Adrenal gland (tissue), 12 donors: ENCODE results near the gene BRK1. TPM values are rescaled to one million over a fixed set of nuclear protein-coding genes. Genes with fewer than 3 reads are reported as not detected.

Source experiments
- DNase-seq, 7 donors: peaks; one replicate each; pipeline ENCODE4 v3.0.0-alpha.2; 2019 to 2020
- H3K27ac ChIP-seq, 5 donors: fragments of 200-600 bp; sonication (generic) in 4 of 5; 1 replicate in 3 of 5; 2 replicates in 2 of 5; pipeline versions ENCODE4 v1.5.1 to v1.8.0; 2016 to 2020; ENCODE audit warnings: mild to moderate bottlenecking in 1 of 5
- H3K27me3 ChIP-seq: fragments of 200-600 bp; 2 replicates; pipeline ENCODE4 v1.8.0; 2021
- H3K36me3 ChIP-seq, 2 donors: fragments of 200-600 bp; replicated peaks in 1 of 2; 1 replicate in 1 of 2; 2 replicates in 1 of 2; pipeline versions ENCODE4 v1.5.1 to v1.8.0; 2018 to 2022
- H3K4me1 ChIP-seq, 2 donors: fragments of 200-600 bp; replicated peaks in 1 of 2; 1 replicate in 1 of 2; 2 replicates in 1 of 2; pipeline versions ENCODE4 v1.5.1 to v1.8.0; 2018 to 2021
- H3K4me3 ChIP-seq, 4 donors: fragments of 200-600 bp; sonication (generic) in 3 of 4; one replicate each; pipeline ENCODE4 v1.5.1; 2016 to 2018
- H3K9me3 ChIP-seq, 3 donors: fragments of 200-600 bp; sonication (generic) in 1 of 3; replicated peaks in 1 of 3; 1 replicate in 2 of 3; 2 replicates in 1 of 3; pipeline versions ENCODE4 v1.5.1 to v1.8.0; 2016 to 2021
- POLR2A ChIP-seq, 2 donors: fragments of 450-650 bp; IDR thresholded peaks; one replicate each; pipeline ENCODE4 v1.6.1; 2017; ENCODE audit warnings: antibody characterized with exemption in 2 of 2, mild to moderate bottlenecking in 2 of 2, moderate library complexity in 1 of 2
- WGBS, 4 donors: extraction: QIAGEN DNeasy Blood & Tissue Kit in 2 of 4; methylation state at CpG; one replicate each; pipeline versions ENCODE4 v1.1.5 to v1.1.7; 2013 to 2017; 5-methylcytosine and 5-hydroxymethylcytosine counted together
- intact Hi-C, 2 donors: fragments of 100-400 bp; cut with DNase I; formaldehyde crosslinking; loops; one replicate each; pipeline versions ENCODE4 v1.14.1 to v1.15.0; 2022 to 2023
- polyA plus RNA-seq, 3 donors: library from polyadenylated mRNA; stranded (reverse); fragments of 200-250 nt in 2 of 3; fragments of 350-450 nt in 1 of 3; fragmentation: Illumina TruSeq in 1 of 3; extraction: RNeasy Lipid Tissue Mini Kit (QIAGEN cat#74804) in 1 of 3; gene quantifications; one replicate each; pipeline ENCODE4 v1.2.3, GENCODE V29; 2013 to 2014
- total RNA-seq, 9 donors: library from RNA; depleted of rRNA in 4 of 9; stranded (reverse); fragments of >200 nt in 4 of 9; fragments of 120-200 nt in 1 of 9; fragmentation: NEBNext Ultra II Directional in 1 of 9; extraction: Animal tissue kit (Norgen Biotek cat#: 25700) in 1 of 9; gene quantifications; one replicate each; pipeline versions ENCODE4 v1.1.0 to v1.2.4, GENCODE V29; 2013 to 2023
- TF ChIP-seq, protein P1 (sequence below), 6 experiments: fragments of 450-650 bp in 4 of 6; fragments of 200-600 bp in 2 of 6; sonication (generic) in 1 of 6; IDR thresholded peaks; 1 replicate in 5 of 6; 2 replicates in 1 of 6; pipeline versions ENCODE4 v1.5.1 to v1.8.0; 2016 to 2021; ENCODE audit warnings: antibody characterized with exemption in 6 of 6, mild to moderate bottlenecking in 2 of 6, moderate library complexity in 1 of 6
- donor health status: healthy with polysubstance abuse.
- donor health status: Bipolar disorder and iron deficiency.
- donor health status: DM: yes; HTN: yes; CAD: no.
- donor health status: DM: no; HTN: no; CAD: no.
- donor health status: DM: no; HTN: no; CAD: no.
- donor health status: DM: yes; HTN: yes; CAD: no.

The BRK1 gene
- total and polyA plus RNA-seq, 12 donors: 41.7 to 171 (median 109) TPM

- 66 to 78% (median 74%) methylated on average over 22 to 29 of the region's 29 CpGs for WGBS, 4 donors
- DNase-seq: peak in 5 of 7 donors; percentile 11 to 53 (median 27)
- intact Hi-C loops: loop anchor here in 1 of 2 donors (10.0 kb wide), 1 partner anchor 298 kb away; the partner anchor contains the start of gene RPUSD3
Observed at GRCh38 chr3:10142707-10143560, 27.5 kb downstream of the BRK1 start.

DNA sequence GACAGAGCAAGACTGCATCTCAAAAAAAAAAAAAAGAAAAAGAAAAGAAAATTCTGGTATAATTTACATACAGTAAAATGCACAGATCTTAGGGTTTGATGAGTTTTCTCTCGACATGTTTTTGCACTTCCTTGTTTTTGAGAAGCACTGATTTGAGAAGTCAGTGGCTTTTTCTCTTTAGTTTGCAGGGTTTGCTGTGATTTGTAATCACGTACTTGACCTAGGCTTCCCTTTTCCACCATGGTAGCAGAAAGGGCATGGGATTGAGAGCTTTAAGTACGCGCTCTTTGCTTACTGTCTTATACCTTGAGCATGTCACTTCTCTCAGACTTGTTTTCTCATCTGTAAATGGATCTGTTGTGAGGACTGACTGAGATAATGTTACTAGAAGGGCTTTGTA lies 30.2 kb downstream of the BRK1 start:
- no peak for DNase-seq
- peaks cover 0 to 21% of the 10 kb centered on the region in 2 donors for H3K36me3 ChIP-seq
- no peaks in the 10 kb centered on the region for H3K27me3 ChIP-seq
- peaks cover 18 to 28% of the 10 kb centered on the region in 2 donors for H3K4me1 ChIP-seq
- TF ChIP-seq POLR2A (IDR thresholded peaks at IDR 0.05): no peak
- TF ChIP-seq, protein P1, sequence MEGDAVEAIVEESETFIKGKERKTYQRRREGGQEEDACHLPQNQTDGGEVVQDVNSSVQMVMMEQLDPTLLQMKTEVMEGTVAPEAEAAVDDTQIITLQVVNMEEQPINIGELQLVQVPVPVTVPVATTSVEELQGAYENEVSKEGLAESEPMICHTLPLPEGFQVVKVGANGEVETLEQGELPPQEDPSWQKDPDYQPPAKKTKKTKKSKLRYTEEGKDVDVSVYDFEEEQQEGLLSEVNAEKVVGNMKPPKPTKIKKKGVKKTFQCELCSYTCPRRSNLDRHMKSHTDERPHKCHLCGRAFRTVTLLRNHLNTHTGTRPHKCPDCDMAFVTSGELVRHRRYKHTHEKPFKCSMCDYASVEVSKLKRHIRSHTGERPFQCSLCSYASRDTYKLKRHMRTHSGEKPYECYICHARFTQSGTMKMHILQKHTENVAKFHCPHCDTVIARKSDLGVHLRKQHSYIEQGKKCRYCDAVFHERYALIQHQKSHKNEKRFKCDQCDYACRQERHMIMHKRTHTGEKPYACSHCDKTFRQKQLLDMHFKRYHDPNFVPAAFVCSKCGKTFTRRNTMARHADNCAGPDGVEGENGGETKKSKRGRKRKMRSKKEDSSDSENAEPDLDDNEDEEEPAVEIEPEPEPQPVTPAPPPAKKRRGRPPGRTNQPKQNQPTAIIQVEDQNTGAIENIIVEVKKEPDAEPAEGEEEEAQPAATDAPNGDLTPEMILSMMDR (IDR thresholded peaks at IDR 0.05): no peak
- intact Hi-C loops: loop anchor here in 1 of 2 donors (10.0 kb wide), 1 partner anchor 301 kb away; the partner anchor contains the start of gene RPUSD3
- no peak overlapping the region for H3K27ac ChIP-seq
- 75 to 83% (median 79%) methylated on average over 4 of the region's 4 CpGs for WGBS, 4 donors
- no peaks in the 10 kb centered on the region for H3K9me3 ChIP-seq
- H3K4me3 ChIP-seq: no peak overlapping the region

More at GRCh38 chr3:10142707-10143560, 27.5 kb downstream of the BRK1 start:
- no peaks in the 10 kb centered on the region for H3K27me3 ChIP-seq
- peak overlapping the region in 3 of 5 donors; percentile 72 to 96 (median 94) for H3K27ac ChIP-seq
- H3K4me1 ChIP-seq: peaks cover 18 to 28% of the 10 kb centered on the region in 2 donors
- peak overlapping the region in 2 of 4 donors; percentile 39 to 79 for H3K4me3 ChIP-seq
- TF ChIP-seq, protein P1 (IDR thresholded peaks at IDR 0.05): no peak
- TF ChIP-seq POLR2A (IDR thresholded peaks at IDR 0.05): no peak
- no peaks in the 10 kb centered on the region for H3K9me3 ChIP-seq
- no peaks in the 10 kb centered on the region for H3K36me3 ChIP-seq

DNA sequence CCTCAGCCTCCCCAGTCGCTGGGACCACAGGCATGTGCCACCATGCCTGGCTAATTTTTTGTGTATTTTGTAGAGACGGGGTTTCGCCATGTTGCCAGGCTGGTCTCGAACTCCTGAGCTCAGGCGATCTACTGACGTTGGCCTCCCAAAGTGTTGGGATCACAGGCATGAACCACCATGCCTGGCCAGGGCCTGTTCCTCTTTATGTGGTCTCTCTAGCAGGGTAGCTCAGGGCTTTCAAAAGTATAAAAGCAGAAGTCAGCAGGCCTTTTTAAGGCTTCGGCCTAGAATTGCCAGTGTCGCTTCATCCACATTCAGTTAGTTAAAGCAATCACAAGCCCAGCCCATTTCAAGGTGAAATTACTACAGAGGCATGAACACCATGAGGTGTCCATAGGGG lies 33.8 kb downstream of the BRK1 start:
- DNase-seq: peak in 1 of 7 donors; percentile 16
- intact Hi-C loops: loop anchor here in 1 of 2 donors (10.0 kb wide), 1 partner anchor 304 kb away; the partner anchor contains the start of gene RPUSD3
- Histone ChIP-seq H3K36me3 (peaks cover 0 to 50% of the 10 kb centered on the region in 2 donors), H3K4me1 (peaks cover 0 to 10% of the 10 kb centered on the region in 2 donors), H3K4me3 (no peak overlapping the region), H3K27me3 (no peaks in the 10 kb centered on the region), H3K9me3 (no peaks in the 10 kb centered on the region), H3K27ac (no peak overlapping the region)
- TF ChIP-seq, protein P1 (IDR thresholded peaks at IDR 0.05): no peak
- TF ChIP-seq POLR2A (IDR thresholded peaks at IDR 0.05): no peak
- 84 to 96% (median 90%) methylated on average over 3 to 8 of the region's 8 CpGs for WGBS, 4 donors

DNA sequence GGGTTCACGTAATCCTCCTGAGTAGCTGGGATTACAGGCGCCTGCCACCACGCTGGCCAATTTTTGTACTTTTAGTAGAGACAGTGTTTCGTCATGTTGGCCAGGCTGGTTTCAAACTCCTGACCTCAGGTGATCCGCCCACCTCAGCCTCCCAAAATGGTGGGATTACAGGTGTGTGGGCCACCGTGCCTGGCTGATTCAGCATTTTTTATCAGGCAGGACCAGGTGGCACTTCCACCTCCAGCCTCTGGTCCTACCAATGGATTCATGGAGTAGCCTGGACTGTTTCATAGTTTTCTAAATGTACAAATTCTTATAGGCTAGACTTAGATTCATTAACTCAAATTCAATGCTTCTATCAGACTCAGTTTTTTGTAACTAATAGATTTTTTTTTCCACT lies 35.5 kb downstream of the BRK1 start:
- TF ChIP-seq, protein P1 (IDR thresholded peaks at IDR 0.05): no peak
- TF ChIP-seq POLR2A (IDR thresholded peaks at IDR 0.05): no peak
- intact Hi-C loops: no loop called here
- H3K27me3 ChIP-seq: no peaks in the 10 kb centered on the region
- H3K4me3 ChIP-seq: no peak overlapping the region
- H3K4me1 ChIP-seq: no peaks in the 10 kb centered on the region
- H3K36me3 ChIP-seq: peaks cover 0 to 50% of the 10 kb centered on the region in 2 donors
- 73 to 86% (median 78%) methylated on average over 6 of the region's 6 CpGs for WGBS, 4 donors
- H3K27ac ChIP-seq: no peak overlapping the region
- no peaks in the 10 kb centered on the region for H3K9me3 ChIP-seq
- no peak for DNase-seq
